ENCODE results near the gene RAD51B.

GRCh38 chr14:68293404-68293803, 473.8 kb downstream of the RAD51B start:
- TF ChIP-seq POLR2AphosphoS5 (IDR thresholded peaks at IDR 0.05; ENCODE audit: low read depth, low read length), result no peak
- no peak for TF ChIP-seq CTCF (IDR thresholded peaks at IDR 0.05)
